Panc1 (cell line): ENCODE data around the gene GPR137B. TPM values are rescaled to one million over a fixed set of nuclear protein-coding genes. Genes with fewer than 3 reads are reported as not detected.

Experiments used
- ATAC-seq: fragments of 200-7000 bp; cut with Tn5 transposase; 2 replicates; pipeline ENCODE4 v1.9.1; 2020; ENCODE audit warnings: mild to moderate bottlenecking, moderate library complexity
- BruUV-seq: library from RNA; stranded (reverse); fragments of 400-500 nt; replicated peaks from 2 replicates; lab custom pipeline; 2021; lab: Mats Ljungman, UMichigan
- CTCF ChIA-PET: fragments of 300-600 bp; sonication (Branson Sonifier 250); formaldehyde crosslinking; loops from one replicate; lab custom pipeline; 2022; ENCODE audit warnings: antibody characterized with exemption; lab: Charles Lee
- POLR2A ChIA-PET: fragments of 300-600 bp; sonication (Branson Sonifier 250); formaldehyde crosslinking; loops from one replicate; lab custom pipeline; 2022; ENCODE audit warnings: antibody characterized with exemption; lab: Charles Lee
- DNase-seq: peaks from one replicate; pipeline ENCODE4 v3.0.0-alpha.2; 2010; ENCODE audit warnings: low read depth, low spot score
- H3K27ac ChIP-seq: 2 replicates; pipeline ENCODE4 v1.5.1; 2011; ENCODE audit warnings: mild to moderate bottlenecking, low read length, inconsistent platforms
- H3K27me3 ChIP-seq: fragments of 200-500 bp; sonication (Bioruptor generic); 2 replicates; pipeline ENCODE4 v1.6.0; 2014; ENCODE audit warnings: low read length, inconsistent platforms; ENCODE audit not compliant: control insufficient read depth, insufficient read depth
- H3K36me3 ChIP-seq: fragments of 200-500 bp; sonication (Bioruptor generic); 2 replicates; pipeline ENCODE4 v1.5.1; 2014; ENCODE audit warnings: inconsistent platforms, mild to moderate bottlenecking, low read length, moderate library complexity; ENCODE audit not compliant: control insufficient read depth, insufficient read depth
- H3K4me1 ChIP-seq: 2 replicates; pipeline ENCODE4 v1.5.1; 2011; ENCODE audit warnings: inconsistent platforms, mild to moderate bottlenecking, low read length, moderate library complexity; ENCODE audit not compliant: control insufficient read depth, insufficient read depth
- H3K4me3 ChIP-seq, 2 experiments: 2 replicates each; pipeline ENCODE4 v1.5.1; 2011 to 2012; ENCODE audit warnings: low read depth in 2 of 2, low read length in 2 of 2, mild to moderate bottlenecking in 2 of 2, inconsistent platforms in 1 of 2, moderate library complexity in 1 of 2
- H3K9me3 ChIP-seq: fragments of 200-500 bp; sonication (Bioruptor generic); 2 replicates; pipeline ENCODE4 v1.5.1; 2014; ENCODE audit warnings: low read depth, mild to moderate bottlenecking, inconsistent platforms, low read length, moderate library complexity; ENCODE audit not compliant: control insufficient read depth, insufficient read depth
- POLR2AphosphoS5 ChIP-seq: IDR thresholded peaks from 2 replicates; pipeline ENCODE4 v1.6.1; 2012; ENCODE audit warnings: mild to moderate bottlenecking, low read depth, low read length, moderate library complexity
- SIN3A ChIP-seq: IDR thresholded peaks from 2 replicates; pipeline ENCODE4 v1.6.1; 2012; ENCODE audit warnings: low read depth, mild to moderate bottlenecking, low read length, moderate library complexity, borderline replicate concordance; ENCODE audit not compliant: insufficient read depth
- TCF7L2 ChIP-seq: IDR thresholded peaks from 2 replicates; pipeline ENCODE4 v1.6.1; 2011; ENCODE audit warnings: mild to moderate bottlenecking, low read depth, low read length, inconsistent platforms
- in situ Hi-C: cut with HindIII; loops from 2 replicates; pipeline ENCODE4 v1.10.0; 2016; ENCODE audit warnings: low sequenced_read_pairs, low pct_unique_long_range_greater_than_20kb
- intact Hi-C: fragments of 100-400 bp; cut with micrococcal nuclease; formaldehyde crosslinking; loops from one replicate; pipeline ENCODE4 v1.10.0; 2022; ENCODE audit not compliant: unreplicated experiment
- total RNA-seq: library from RNA; stranded (reverse); gene quantifications from one replicate; pipeline ENCODE4 v1.2.1, GENCODE V29; 2021; ENCODE audit not compliant: unreplicated experiment
- TF ChIP-seq, protein P1 (sequence below): fragments of 450-650 bp; IDR thresholded peaks from 2 replicates; pipeline ENCODE4 v1.5.1; 2017; ENCODE audit warnings: mild to moderate bottlenecking
- TF ChIP-seq, protein P2 (sequence below), 2 experiments: IDR thresholded peaks; 2 replicates each; pipeline ENCODE4 v1.6.1; 2011 to 2012; ENCODE audit warnings: low read depth in 2 of 2, control low read depth in 1 of 2, low read length in 1 of 2, mild to moderate bottlenecking in 1 of 2, moderate library complexity in 1 of 2; ENCODE audit not compliant: insufficient read depth in 1 of 2

The GPR137B gene
- total RNA-seq, 1 experiment from 2014 or later = 25.3 TPM

DNA sequence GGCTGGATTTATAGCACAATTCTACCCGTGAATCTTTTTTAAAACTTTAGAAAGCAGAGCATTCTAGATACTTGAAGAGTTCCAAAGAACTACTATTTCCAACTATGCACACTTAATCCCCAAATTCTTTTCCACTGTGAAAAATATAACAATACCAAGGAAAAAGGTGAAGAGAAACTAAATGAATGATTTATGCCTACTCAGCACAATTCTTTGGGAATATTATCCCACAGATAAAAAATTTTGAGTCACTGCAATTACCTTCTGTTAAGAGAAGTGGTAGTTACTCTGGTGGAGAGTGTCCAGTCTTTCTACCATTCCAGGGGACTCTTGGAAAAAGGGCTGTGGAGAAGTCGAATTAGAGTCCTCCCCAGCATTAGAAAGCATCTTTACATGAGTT, 100.2 kb downstream of the GPR137B start:
- H3K36me3 ChIP-seq = no peaks in the 10 kb centered on the region
- ATAC-seq (no peak), DNase-seq (no peak)
- BruUV-seq = no TSS peak
- ChIA-PET POLR2A (no interaction called here), CTCF (no interaction called here)
- H3K27ac ChIP-seq = no peak overlapping the region
- intact Hi-C loops (no loop called here), in situ Hi-C loops (no loop called here)
- TF ChIP-seq TCF7L2 (no peak), POLR2AphosphoS5 (no peak), SIN3A (no peak)
- TF ChIP-seq, protein P1, sequence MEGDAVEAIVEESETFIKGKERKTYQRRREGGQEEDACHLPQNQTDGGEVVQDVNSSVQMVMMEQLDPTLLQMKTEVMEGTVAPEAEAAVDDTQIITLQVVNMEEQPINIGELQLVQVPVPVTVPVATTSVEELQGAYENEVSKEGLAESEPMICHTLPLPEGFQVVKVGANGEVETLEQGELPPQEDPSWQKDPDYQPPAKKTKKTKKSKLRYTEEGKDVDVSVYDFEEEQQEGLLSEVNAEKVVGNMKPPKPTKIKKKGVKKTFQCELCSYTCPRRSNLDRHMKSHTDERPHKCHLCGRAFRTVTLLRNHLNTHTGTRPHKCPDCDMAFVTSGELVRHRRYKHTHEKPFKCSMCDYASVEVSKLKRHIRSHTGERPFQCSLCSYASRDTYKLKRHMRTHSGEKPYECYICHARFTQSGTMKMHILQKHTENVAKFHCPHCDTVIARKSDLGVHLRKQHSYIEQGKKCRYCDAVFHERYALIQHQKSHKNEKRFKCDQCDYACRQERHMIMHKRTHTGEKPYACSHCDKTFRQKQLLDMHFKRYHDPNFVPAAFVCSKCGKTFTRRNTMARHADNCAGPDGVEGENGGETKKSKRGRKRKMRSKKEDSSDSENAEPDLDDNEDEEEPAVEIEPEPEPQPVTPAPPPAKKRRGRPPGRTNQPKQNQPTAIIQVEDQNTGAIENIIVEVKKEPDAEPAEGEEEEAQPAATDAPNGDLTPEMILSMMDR = no peak
- TF ChIP-seq, protein P2, sequence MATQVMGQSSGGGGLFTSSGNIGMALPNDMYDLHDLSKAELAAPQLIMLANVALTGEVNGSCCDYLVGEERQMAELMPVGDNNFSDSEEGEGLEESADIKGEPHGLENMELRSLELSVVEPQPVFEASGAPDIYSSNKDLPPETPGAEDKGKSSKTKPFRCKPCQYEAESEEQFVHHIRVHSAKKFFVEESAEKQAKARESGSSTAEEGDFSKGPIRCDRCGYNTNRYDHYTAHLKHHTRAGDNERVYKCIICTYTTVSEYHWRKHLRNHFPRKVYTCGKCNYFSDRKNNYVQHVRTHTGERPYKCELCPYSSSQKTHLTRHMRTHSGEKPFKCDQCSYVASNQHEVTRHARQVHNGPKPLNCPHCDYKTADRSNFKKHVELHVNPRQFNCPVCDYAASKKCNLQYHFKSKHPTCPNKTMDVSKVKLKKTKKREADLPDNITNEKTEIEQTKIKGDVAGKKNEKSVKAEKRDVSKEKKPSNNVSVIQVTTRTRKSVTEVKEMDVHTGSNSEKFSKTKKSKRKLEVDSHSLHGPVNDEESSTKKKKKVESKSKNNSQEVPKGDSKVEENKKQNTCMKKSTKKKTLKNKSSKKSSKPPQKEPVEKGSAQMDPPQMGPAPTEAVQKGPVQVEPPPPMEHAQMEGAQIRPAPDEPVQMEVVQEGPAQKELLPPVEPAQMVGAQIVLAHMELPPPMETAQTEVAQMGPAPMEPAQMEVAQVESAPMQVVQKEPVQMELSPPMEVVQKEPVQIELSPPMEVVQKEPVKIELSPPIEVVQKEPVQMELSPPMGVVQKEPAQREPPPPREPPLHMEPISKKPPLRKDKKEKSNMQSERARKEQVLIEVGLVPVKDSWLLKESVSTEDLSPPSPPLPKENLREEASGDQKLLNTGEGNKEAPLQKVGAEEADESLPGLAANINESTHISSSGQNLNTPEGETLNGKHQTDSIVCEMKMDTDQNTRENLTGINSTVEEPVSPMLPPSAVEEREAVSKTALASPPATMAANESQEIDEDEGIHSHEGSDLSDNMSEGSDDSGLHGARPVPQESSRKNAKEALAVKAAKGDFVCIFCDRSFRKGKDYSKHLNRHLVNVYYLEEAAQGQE (IDR thresholded peaks at IDR 0.05; ENCODE audit: insufficient read depth in 1 of 2, low read depth in 2 of 2, low read length in 1 of 2) = no peak
- no peak overlapping the region for H3K4me3 ChIP-seq
- H3K9me3 ChIP-seq = no peaks in the 10 kb centered on the region
- H3K27me3 ChIP-seq = no peaks in the 10 kb centered on the region
- H3K4me1 ChIP-seq = 0 out of 2 replicates have a peak, but pooled peaks cover 3% of the 10 kb centered on the region

DNA sequence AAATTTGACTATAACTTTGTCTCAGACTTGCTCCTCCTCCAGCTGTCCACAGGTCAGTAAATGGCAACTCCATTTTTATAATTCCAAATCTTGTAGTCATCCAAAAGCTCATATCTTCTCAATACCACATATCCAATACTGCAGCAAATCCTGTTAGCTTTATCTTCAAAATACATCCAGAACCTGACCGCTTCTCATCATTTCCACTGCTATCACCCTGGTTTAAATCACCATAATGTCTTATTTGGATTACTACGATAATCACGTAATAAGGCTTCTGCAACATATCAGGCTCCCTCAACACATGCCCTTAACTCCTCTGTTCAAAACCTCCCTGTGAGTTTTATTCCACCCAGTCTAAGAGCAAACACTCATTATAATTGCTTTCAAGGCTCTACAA, 104.9 kb downstream of the GPR137B start:
- Histone ChIP-seq H3K36me3 (peaks cover 5% of the 10 kb centered on the region; the same call in 1 of the 2 replicates), H3K4me3 (no peak overlapping the region), H3K4me1 (no peaks in the 10 kb centered on the region), H3K9me3 (no peaks in the 10 kb centered on the region), H3K27ac (no peak overlapping the region), H3K27me3 (no peaks in the 10 kb centered on the region)
- ATAC-seq = no peak
- in situ Hi-C loops (no loop called here), intact Hi-C loops (no loop called here)
- TF ChIP-seq, protein P1 = no peak
- TF ChIP-seq, protein P2 (IDR thresholded peaks at IDR 0.05; ENCODE audit: insufficient read depth in 1 of 2, low read depth in 2 of 2, low read length in 1 of 2) = no peak
- no peak for TF ChIP-seq SIN3A
- no TSS peak for BruUV-seq
- CTCF ChIA-PET = no interaction called here
- no peak for DNase-seq
- POLR2A ChIA-PET = no interaction called here
